NK-92 (cell line): ENCODE data around the gene UMODL1.
"Not testable (repeated sequence)": the region's sequence is repeated elsewhere in the genome, so short reads cannot be mapped to it uniquely, and the experiment has no call there.

Source experiments
- DNase-seq: peaks from one replicate; lab custom pipeline; 2025; ENCODE audit not compliant: unreplicated experiment; lab: John Stamatoyannopoulos, UW

UMODL1 gene

GRCh38 chr21:42112857-42113256 is 41.7 kb downstream of the UMODL1 start:
- no peak for DNase-seq

GRCh38 chr21:42113926-42114409 is 42.9 kb downstream of the UMODL1 start:
- DNase-seq = no peak

DNA sequence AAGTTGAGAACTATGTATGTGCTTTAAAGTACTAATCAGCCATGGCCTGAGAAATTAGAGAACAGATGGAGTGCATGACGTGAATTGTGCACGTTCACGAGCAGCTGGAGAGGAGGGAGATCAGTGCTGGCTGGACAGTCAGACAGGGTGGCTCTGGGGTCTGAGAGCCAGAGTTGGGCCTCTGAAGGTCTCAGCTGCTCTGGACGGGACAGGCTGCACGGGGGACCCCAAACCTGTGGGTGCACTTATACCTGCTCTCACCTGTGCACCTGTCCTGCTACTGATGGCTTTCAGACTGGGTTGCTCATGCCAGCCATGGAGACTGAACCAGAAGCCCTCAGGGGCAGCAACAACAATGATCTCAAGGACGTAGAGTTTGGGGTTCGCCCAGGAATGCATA is 43.5 kb downstream of the UMODL1 start:
- no peak for DNase-seq

- DNase-seq = no peak
These were observed 44.1 kb downstream of the UMODL1 start for GRCh38 chr21:42115136-42115683.

GRCh38 chr21:42116551-42116950 is 45.4 kb downstream of the UMODL1 start:
- not testable (repeated sequence) for DNase-seq

DNA sequence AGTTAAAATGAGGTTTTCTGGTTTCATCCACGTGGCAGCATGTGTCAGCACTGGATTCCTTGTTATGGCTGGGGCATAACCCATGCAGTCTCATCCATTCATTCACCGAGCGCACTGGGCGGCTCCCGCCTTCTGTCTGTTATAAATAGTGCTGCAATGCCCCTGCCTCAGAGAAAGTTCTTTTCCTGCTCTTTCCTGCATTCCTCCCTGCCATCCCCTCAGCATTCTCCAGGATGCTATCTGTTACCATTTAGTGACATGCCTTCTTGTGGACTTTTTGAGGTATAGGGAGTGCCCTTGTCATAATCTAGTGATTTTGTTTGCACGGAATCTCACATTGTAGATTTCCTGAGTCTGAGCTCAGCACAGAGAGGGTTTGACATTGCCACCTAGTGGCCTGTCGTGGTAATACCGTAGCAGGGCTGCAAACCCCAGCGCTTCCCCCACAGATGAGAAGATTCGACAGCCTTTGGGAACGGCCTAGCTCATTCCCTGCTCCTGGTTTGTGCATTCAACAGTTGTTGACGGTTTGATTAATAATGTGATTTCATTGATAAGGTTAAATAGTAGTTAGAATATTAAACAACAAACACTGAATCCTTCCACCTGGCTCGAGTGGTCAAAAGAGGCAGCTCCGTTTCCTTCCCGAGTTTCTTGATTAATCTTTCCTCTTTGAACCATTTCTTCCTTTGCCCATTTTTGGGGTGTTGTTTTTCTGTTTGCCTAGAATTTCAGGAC is 46.3 kb downstream of the UMODL1 start:
- no peak for DNase-seq

DNA sequence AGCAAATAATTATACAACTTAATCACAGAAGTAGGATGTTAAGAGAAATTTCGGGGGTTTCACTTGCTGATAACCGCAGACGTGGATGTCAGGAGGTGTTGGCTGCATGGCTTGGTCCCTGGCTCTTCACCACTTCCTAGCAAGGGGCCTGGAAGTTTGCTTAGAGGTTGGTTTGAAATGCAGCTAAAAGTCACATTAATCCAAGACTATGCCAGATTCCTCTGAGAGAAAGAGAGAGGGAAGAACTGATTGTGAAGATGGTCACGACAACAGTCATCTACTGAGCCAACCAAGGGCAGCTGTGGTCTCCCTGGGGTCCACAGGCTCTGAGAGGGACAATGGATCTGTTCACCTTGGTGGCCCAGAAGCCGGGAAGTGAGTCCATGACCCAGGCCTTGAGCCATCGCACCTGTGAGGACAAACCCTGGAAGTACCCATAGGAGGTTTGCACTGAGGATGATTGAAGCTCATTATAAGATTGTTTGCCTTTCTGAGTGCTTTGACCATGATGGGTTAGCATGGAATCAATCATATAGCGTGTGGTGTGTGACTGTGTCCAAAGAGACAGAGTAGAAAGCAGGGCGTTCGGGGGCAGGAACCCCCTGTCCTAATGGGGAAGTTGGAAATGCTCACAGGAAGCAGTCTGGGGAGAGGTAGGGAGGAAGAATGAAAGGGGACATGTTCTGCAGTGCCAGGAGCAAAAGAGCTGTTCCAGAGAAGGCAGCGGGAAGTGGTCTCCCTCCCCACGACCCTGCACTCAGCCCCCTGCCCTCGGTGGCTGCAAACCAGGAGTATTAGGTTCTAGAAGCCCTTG is 47.1 kb downstream of the UMODL1 start:
- no peak for DNase-seq

GRCh38 chr21:42118901-42119300 is 47.8 kb downstream of the UMODL1 start:
- no peak for DNase-seq

DNA sequence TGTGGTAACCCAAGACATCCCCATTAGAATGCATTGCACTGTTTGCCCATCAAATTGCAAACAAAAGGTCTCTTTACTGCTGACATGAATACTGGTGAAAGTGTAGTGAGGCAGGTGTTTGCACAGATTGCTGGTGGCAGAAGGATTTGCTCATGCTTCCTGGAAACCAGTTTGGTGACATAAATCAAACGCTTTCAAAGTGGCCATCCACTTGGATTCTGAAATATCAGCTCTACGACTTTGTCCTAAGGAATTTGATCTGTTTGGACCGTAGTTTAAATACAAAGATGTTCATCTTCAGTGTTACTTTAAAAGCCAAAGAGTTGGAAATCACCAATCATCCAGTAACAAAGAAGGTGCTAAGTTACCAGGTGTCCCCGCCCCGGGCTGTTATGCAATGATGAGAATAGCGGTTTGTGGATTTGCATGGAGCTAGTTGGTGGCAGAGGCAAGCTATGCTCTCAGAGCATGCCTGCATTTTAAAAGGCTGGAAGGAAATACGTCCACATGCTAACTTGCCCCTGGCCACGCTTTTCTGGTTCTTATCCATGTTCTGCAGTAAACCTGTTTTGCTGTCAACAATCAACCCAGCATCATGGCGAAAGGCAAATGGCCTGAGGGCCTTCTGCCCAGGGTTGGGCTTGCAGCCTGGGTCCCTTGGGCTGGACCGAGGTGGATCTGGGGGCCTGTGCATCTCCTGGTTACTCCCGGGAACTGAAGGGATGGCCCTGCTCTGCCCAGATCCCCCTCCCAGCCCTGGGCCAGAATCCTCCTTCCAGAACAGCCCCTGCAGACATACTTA is 49.2 kb downstream of the UMODL1 start:
- DNase-seq = no peak

DNA sequence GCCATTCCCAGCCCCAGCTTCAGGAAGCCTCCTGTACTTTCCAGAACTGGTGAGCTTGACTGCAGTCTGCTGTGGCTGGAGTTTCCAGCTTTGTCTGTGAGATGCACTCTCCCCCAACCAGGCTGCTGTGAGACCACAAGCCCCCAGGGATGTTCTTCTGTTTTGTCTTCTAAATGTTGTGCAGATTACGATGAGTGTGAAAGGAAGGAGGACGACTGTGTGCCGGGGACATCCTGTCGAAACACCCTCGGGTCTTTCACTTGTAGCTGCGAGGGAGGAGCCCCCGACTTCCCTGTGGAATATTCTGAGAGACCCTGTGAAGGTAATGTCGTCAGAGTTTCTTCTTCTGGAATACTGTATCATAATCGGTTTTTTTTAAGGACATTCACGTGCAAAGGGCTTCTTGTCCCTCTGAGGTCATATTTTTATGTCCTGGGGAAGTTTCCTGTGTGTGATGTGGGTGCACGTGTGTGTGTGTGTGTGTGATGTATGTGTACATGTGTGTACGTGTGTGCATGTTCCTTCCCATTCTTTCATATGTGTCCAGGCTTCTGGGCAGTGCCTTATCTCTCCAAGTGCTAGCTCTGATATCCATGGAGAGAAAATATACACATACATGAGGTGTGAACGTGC is 49.9 kb downstream of the UMODL1 start:
- no peak for DNase-seq

DNA sequence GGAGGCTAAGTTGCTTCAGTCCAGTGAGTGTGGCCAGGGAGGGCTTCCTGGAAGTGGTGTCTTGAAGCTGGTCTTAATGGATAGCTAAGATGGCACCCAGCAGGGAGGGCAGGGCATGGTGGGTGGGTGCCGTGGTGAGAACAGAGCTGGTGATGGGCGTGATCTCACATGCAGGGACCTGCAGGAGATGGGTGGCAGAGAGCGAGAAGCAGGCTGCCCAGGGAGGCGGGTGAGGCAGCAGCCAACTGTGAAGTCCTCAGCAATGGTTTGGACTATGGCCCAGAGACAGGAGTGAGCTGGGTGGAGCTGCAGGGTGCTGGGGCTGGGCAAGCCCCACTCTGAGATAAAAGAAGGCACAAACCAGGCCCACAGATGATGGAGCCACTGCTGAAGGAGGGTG is 50.7 kb downstream of the UMODL1 start:
- DNase-seq = no peak

DNA sequence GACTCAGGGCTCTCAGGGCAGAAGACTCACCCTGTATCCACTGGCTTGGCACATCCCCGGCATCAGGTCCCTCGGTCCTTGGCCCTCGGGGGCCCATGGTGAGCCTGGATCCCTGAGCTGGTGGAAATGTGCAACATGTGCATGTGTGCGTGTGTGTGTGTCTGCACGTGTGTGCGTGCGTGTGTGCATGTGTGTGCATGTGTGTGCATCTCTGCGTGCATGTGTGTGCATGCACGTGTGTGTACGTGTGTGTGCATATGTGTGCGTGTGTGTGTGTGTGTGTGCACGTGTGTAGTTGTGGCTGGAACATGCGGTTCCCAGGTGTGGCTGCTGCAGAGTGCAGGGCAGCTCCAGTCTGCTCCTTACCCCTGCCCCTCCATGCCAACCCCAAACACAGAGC is 51.3 kb downstream of the UMODL1 start:
- DNase-seq = no peak

DNA sequence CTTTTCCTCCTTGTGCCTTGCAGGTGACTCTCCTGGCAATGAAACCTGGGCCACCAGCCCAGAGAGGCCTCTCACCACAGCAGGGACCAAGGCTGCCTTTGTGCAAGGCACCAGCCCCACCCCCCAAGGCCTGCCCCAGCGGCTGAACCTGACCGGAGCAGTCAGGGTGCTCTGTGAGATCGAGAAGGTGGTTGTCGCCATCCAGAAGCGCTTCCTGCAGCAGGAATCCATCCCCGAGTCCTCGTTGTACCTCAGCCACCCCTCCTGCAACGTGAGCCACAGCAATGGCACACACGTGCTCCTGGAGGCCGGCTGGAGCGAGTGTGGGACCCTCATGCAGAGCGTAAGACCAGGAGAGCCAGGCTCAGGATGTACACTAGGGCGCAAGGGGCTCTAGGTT is 51.7 kb downstream of the UMODL1 start:
- DNase-seq = no peak

DNA sequence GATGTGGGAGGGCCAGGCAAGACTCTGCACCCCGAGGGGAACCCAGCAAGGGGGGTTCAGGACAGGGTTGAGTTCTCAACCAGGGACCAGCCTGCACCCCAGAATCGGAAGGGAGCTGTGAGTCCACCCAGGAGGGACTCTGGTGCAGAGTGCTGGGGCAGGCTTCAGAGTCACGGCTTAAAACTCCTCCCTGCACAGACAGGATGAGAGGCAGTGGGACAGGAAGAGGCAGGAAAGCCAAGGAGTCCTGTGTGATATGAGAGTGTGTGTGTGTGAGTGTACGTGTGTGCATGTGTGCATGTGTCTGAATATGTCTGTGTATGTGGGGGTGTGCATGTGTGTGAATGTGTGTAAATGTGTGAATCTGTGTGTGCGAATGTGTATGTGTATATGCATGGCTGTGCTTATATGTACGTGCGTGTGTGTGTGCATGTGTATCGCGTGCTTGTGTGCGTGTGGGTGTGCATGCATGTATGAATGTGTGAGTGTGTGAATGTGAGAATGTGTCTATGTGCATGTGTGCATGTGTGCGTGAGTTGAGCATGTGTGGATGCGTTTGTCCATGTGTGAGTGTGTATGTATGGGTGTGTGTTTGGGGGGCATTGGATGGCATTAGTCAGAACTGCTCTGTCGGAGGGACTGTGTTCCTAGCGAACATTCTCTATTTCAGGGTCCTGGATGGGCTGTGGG is 52.2 kb downstream of the UMODL1 start:
- DNase-seq = no peak

DNA sequence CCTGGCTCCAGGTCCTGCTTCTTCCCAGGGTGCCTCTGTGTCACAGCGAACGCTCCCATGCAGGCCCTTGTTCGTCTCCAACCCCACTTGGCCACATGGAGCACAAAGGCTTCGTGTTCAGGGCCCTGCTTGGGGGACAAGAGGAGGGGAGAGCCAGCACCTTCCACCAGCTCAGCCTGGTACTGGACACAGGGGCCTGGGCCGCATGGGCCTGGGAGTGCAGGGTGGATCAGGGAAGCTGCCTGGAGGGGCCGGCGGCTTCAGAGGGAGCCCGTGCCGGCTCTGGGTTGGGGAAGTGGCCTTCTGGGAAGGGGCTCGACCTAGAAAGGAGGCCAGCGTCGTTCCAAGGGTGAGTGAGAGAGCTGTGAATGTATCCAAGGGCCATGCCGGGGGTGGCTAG is 53.0 kb downstream of the UMODL1 start:
- DNase-seq = no peak

- no peak for DNase-seq
These were observed 53.9 kb downstream of the UMODL1 start for GRCh38 chr21:42124826-42125570.

DNA sequence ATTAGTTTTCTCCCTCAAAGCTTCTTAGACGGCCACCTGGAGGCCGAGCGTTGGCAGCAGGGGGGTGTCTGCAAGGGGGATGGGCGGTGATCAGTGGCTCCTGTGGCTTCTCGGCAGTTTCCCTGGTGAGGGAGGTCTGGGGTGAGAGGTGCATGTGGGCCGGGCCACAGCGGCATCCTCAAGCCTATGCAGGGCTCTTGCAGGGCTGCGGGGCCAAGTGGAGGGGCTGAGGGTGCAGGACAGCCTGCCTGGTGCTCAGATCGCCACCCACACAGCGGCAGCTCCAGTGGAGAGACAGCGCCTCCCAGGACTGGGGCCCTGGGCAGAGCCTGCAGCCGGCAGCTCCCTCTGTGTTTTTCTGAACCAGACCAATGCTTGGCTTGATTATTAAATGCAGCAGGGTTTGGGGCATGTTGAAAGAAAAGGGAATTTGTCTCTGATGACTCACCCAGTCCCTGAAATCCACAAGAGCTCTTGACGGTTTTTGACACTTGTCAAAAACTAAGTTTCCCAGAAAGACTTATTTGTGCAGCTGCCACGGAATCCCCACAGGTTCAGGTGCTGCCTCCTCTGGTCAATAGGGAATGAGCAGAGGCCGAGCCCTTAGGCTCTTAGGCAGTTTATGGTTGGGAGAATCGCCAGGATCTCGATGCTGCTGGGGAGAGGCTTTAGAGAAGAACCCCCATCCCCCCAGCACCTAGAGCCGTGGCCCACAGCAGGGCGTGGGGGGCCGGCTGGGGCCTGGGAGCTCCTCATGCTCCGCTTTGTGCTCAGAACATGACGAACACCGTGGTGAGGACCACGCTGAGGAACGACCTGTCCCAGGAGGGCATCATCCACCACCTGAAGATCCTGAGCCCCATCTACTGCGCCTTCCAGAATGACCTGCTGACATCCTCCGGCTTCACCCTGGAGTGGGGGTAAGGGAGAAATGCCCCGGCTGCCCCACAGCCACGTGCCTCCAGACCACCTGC is 54.7 kb downstream of the UMODL1 start:
- DNase-seq = no peak
